K562 (cell line): ENCODE results near the gene PLSCR5.

Experiments
- CTCF ChIP-seq, 3 experiments: IDR thresholded peaks in 2 of 3; conservative IDR thresholded peaks in 1 of 3; 2 replicates each; pipeline ENCODE4 v1.5.1; 2011 to 2012; ENCODE audit warnings: low read length in 3 of 3, mild to moderate bottlenecking in 3 of 3, control low read depth in 2 of 3, improper control_type of control experiment in 1 of 3, inconsistent platforms in 1 of 3, low read depth in 1 of 3, mixed read lengths in 1 of 3, moderate library complexity in 1 of 3; ENCODE audit not compliant: insufficient read depth in 2 of 3
- GABPA ChIP-seq: fragments of 200-800 bp; sonication (Bioruptor generic); conservative IDR thresholded peaks from 2 replicates; pipeline ENCODE4 v1.6.1; 2016; ENCODE audit warnings: low read depth, missing genetic modification characterization, missing compliant biosample characterization
- MAFG ChIP-seq: fragments of 450-650 bp; conservative IDR thresholded peaks from 2 replicates; pipeline ENCODE4 v1.6.1; 2016; ENCODE audit warnings: missing genetic modification characterization, missing compliant biosample characterization
- NRF1 ChIP-seq, 2 experiments: fragments of 450-650 bp; IDR thresholded peaks in 1 of 2; conservative IDR thresholded peaks in 1 of 2; 2 replicates each; pipeline ENCODE4 v1.6.1; 2014; ENCODE audit warnings: mild to moderate bottlenecking in 2 of 2
- SAFB ChIP-seq: fragments of 200-400 bp; formaldehyde crosslinking; IDR thresholded peaks from 2 replicates; pipeline ENCODE4 v1.6.1; 2017; ENCODE audit warnings: low read depth, low read length, borderline replicate concordance
- SRF ChIP-seq, 2 experiments: fragments of 250-450, 450-650 bp in 1 of 2; sonication (Bioruptor Pico) in 1 of 2; sonication (generic) in 1 of 2; formaldehyde crosslinking; IDR thresholded peaks; 2 replicates each; pipeline versions ENCODE4 v1.5.0 to v1.5.1; 2020 to 2022; ENCODE audit warnings: mild to moderate bottlenecking in 1 of 2, missing genetic modification reagents in 1 of 2
- TAF15 ChIP-seq: fragments of 200-400 bp; formaldehyde crosslinking; IDR thresholded peaks from 2 replicates; pipeline ENCODE4 v1.6.1; 2017; ENCODE audit warnings: mild to moderate bottlenecking, low read depth, low read length, moderate library complexity
- ZMIZ1 ChIP-seq, 2 experiments: fragments of 150-350 bp in 1 of 2; IDR thresholded peaks; 2 replicates each; pipeline ENCODE4 v1.6.1; 2012 to 2016; ENCODE audit warnings: low read depth in 2 of 2, low read length in 2 of 2, mild to moderate bottlenecking in 1 of 2, moderate library complexity in 1 of 2

GRCh38 chr3:146566138-146566537 is 39.0 kb downstream of the PLSCR5 start:
- TF ChIP-seq CTCF (IDR thresholded peaks at IDR 0.05 in 2 of 3, conservative IDR thresholded peaks at IDR 0.05 in 1 of 3; ENCODE audit: insufficient read depth in 2 of 3, low read depth in 1 of 3, low read length in 3 of 3): no peak
- no peak for TF ChIP-seq SAFB
- no peak for TF ChIP-seq NRF1 (conservative IDR thresholded peaks at IDR 0.05 in 1 of 2, IDR thresholded peaks at IDR 0.05 in 1 of 2)
- no peak for TF ChIP-seq SRF (CRISPR knock-in tag; IDR thresholded peaks at IDR 0.05)
- no peak for TF ChIP-seq ZMIZ1 (IDR thresholded peaks at IDR 0.05; ENCODE audit: low read depth in 2 of 2, low read length in 2 of 2)
- no peak for TF ChIP-seq TAF15
- TF ChIP-seq MAFG: no peak
- TF ChIP-seq GABPA (tag): no peak
